Epithelial cell of esophagus (primary cell): Measurements from ENCODE around the gene HAPLN2.

Experiments used
- DNase-seq: peaks from one replicate; pipeline ENCODE4 v3.0.0; 2010; ENCODE audit warnings: low read depth
- H3K4me3 ChIP-seq: 2 replicates; pipeline ENCODE4 v1.5.1; 2011; ENCODE audit warnings: mild to moderate bottlenecking, low read length, control low read depth
- TF ChIP-seq, protein P1 (sequence below): IDR thresholded peaks from 2 replicates; pipeline ENCODE4 v1.5.1; 2011; ENCODE audit warnings: low read depth, mild to moderate bottlenecking, low read length, control low read depth, inconsistent platforms; ENCODE audit not compliant: insufficient read depth; ENCODE audit errors: missing control alignments

The HAPLN2 gene

DNA sequence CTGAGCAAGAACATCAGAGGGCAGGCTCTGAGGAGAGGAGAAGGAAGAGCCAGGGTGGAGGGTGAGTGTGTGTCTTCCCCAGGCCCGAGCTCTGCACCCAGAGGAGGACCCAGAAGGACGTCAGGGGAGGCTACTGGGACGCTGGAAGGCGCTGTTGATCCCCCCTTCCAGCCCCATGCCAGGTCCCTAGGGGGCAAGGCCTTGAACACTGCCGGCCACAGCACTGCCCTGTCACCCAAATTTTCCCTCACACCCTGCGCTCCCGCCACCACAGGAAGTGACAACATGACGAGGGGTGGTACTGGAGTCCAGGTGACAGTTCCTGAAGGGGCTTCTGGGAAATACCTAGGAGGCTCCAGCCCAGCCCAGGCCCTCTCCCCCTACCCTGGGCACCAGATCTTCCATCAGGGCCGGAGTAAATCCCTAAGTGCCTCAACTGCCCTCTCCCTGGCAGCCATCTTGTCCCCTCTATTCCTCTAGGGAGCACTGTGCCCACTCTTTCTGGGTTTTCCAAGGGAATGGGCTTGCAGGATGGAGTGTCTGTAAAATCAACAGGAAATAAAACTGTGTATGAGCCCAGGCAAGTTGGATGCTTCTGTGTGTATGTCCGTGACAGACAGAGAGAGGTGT is 39.8 kb downstream of the HAPLN2 start:
- DNase-seq, result no peak
- no peak overlapping the region for H3K4me3 ChIP-seq
- TF ChIP-seq, protein P1, sequence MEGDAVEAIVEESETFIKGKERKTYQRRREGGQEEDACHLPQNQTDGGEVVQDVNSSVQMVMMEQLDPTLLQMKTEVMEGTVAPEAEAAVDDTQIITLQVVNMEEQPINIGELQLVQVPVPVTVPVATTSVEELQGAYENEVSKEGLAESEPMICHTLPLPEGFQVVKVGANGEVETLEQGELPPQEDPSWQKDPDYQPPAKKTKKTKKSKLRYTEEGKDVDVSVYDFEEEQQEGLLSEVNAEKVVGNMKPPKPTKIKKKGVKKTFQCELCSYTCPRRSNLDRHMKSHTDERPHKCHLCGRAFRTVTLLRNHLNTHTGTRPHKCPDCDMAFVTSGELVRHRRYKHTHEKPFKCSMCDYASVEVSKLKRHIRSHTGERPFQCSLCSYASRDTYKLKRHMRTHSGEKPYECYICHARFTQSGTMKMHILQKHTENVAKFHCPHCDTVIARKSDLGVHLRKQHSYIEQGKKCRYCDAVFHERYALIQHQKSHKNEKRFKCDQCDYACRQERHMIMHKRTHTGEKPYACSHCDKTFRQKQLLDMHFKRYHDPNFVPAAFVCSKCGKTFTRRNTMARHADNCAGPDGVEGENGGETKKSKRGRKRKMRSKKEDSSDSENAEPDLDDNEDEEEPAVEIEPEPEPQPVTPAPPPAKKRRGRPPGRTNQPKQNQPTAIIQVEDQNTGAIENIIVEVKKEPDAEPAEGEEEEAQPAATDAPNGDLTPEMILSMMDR, result no peak

DNA sequence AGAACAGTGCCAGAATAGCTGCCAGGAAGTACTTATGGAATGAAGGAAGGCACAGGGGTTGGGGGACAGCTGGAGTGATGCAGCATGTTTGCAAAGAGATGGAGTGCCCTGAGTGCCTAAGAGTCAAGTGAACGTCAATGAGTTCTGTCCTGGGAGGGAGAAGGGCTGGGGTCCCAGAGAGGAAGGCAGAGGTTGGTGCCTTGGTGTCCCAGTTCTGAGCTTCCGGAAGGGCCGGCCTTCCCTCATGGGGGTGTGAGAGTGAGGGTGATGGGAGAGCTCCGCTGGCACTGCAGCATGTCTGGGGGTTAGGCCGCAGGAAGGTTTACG is 40.4 kb downstream of the HAPLN2 start:
- H3K4me3 ChIP-seq, result no peak overlapping the region
- TF ChIP-seq, protein P1, result no peak
- no peak for DNase-seq

DNA sequence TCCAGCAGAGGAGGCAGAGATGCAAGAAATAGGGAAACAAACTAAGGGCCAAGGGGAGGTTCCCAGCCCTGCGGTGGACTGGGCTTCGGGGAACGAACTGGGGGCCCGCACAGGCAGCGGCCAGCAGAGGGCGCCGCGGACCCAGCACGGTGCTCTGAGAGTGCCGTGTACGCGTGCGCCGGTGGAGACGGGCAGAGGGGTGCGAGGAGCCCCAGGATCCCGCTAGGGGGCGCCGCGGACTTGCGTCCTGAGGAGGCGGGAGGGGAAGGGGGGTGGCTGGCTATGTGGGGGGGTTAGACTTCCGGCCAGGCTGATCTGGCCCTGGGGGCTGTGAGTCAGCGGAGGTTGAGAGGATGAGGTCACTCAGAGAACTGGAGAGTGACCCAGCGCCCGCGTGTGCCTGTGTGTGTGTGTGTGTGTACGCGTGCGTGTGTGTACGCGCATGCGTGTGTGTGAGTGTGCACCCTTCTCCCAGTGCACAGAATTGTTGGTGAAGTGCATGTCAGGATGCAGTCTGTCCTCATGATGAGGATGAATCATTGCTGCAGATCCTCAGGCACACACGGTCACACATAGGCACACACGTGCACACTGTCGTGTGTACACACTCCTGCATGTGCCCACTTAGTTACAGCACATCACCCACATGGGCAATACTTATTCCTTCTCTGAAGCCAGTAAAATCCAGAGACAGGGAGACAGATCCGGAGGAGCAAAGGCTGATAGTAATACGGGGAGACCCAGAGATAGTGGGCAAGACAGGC is 41.0 kb downstream of the HAPLN2 start:
- TF ChIP-seq, protein P1, result peak; percentile 81
- DNase-seq, result peak; percentile 92
- H3K4me3 ChIP-seq, result peak overlapping the region; percentile 46

GRCh38 chr1:156660752-156661112 is 41.5 kb downstream of the HAPLN2 start:
- TF ChIP-seq, protein P1, result no peak
- peak overlapping the region; percentile 46 for H3K4me3 ChIP-seq
- no peak for DNase-seq

DNA sequence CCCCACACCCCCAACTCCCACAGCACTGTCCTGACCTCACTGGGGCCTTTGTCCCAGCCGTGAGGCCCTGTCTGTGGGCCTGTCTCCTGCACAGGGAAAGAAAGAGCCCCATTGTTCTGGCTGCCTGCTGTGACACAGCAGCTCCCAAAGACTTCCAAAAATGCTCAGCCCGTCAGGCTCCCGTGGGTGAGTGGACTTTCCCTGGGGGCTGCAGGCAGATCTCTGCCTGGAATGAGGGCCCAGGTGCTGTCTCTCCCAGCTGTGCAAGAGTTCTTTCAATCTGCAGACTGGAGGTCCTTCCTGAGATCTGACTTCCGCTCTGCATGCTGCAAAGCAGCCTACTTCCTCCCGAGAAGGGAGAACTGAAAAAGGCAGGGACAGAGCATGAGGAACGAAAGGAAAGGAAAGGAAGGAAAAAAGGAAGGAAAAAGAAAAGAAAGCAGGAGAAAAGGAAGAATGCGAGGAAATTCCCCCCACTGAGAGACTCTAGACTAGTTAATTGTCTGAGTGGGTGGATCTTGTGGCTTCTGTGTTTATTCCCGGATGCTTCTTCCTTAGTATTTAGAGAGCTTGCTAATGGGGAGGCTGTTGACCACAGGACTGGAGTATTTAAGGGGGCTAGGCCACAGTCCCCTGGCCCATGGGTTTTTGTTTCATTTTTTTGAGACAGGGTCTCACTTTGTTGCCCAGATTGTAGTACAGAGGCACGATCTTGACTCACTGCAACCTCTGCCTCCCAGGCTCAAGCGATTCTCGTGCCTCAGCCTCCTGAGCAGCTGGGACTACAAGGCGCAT is 43.0 kb downstream of the HAPLN2 start:
- DNase-seq, result no peak
- no peak overlapping the region for H3K4me3 ChIP-seq
- TF ChIP-seq, protein P1, result no peak

DNA sequence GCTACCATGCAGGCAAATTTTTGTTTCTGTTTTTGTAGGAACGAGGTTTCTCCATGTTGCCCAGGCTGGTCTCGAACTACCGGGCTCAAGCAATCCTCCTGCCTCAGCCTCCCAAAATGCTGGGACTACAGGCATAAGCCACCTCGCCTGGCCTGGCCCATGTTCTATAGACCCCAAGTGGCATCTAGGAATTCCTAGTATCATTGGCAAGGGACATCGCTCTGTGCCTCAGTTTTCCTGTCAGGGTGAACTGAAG is 43.5 kb downstream of the HAPLN2 start:
- H3K4me3 ChIP-seq, result no peak overlapping the region
- no peak for DNase-seq
- TF ChIP-seq, protein P1, result no peak

DNA sequence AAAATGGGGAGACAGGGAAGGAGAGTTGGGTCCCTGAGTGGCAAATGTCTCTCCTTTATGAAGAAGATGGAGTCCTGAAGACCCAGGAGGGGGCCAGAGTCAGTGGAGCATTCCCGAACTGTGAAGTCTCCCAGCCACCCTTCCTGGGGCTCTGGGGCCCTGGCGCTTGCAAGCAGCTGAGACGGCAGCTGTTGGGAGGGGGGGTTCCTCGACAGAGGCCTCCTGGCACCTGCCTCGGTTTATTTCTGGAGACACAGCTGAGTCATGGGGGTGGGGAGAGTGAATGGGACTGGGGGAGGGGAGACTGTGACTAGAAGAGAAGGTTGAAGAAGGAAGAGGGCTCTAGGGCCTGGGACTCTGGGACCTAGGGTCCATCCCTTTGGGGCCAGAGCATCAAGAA is 44.0 kb downstream of the HAPLN2 start:
- DNase-seq, result no peak
- H3K4me3 ChIP-seq, result no peak overlapping the region
- TF ChIP-seq, protein P1, result no peak
